SKM-1 (cell line): Measurements from ENCODE around the gene PRADC1.

ENCODE experiments used
- DNase-seq: peaks from one replicate; lab custom pipeline; 2025; ENCODE audit not compliant: unreplicated experiment; lab: John Stamatoyannopoulos, UW

Gene PRADC1

GRCh38 chr2:73238149-73238548, 5.1 kb upstream of the PRADC1 start:
- no peak for DNase-seq

GRCh38 chr2:73237168-73237567, 4.1 kb upstream of the PRADC1 start:
- DNase-seq: no peak

- no peak for DNase-seq
Measured at GRCh38 chr2:73235315-73236028, 2.4 kb upstream of the PRADC1 start.

- DNase-seq: peak; percentile 90
Measured at GRCh38 chr2:73233932-73234832, 1.1 kb upstream of the PRADC1 start, which contains the start of gene CCT7. TSS of gene CCT7 (plus strand) at chr2:73234308. CDS start at chr2:73234379, 71 bp downstream.

GRCh38 chr2:73232403-73233153, 461 bp downstream of the PRADC1 start:
- no peak for DNase-seq

- DNase-seq: no peak
Measured at GRCh38 chr2:73228631-73229030, 4.4 kb downstream of the PRADC1 start.

GRCh38 chr2:73227086-73227485, 6.0 kb downstream of the PRADC1 start:
- no peak for DNase-seq

- peak; percentile 74 for DNase-seq
Measured at GRCh38 chr2:73225513-73226360, 7.3 kb downstream of the PRADC1 start.

- no peak for DNase-seq
Measured at GRCh38 chr2:73223821-73224220, 9.2 kb downstream of the PRADC1 start.

GRCh38 chr2:73218298-73218697, 14.7 kb downstream of the PRADC1 start:
- no peak for DNase-seq

GRCh38 chr2:73217826-73218225, 15.2 kb downstream of the PRADC1 start:
- DNase-seq: no peak

GRCh38 chr2:73217160-73217559, 15.9 kb downstream of the PRADC1 start:
- DNase-seq: no peak

- DNase-seq: no peak
Measured at GRCh38 chr2:73215254-73215653, 17.8 kb downstream of the PRADC1 start.

GRCh38 chr2:73214120-73215035, 18.7 kb downstream of the PRADC1 start, which contains the start of gene SMYD5:
TSS of gene SMYD5 (plus strand) at chr2:73214245. CDS start at chr2:73214267, 22 bp downstream.
- peak; percentile 62 for DNase-seq

GRCh38 chr2:73212448-73213176, 20.4 kb downstream of the PRADC1 start:
- DNase-seq: peak; percentile 30

GRCh38 chr2:73212098-73212447, 21.0 kb downstream of the PRADC1 start:
- DNase-seq: no peak

- no peak for DNase-seq
Measured at GRCh38 chr2:73210696-73211095, 22.3 kb downstream of the PRADC1 start.

- no peak for DNase-seq
Measured at GRCh38 chr2:73210019-73210418, 23.0 kb downstream of the PRADC1 start.

GRCh38 chr2:73208258-73208657, 24.8 kb downstream of the PRADC1 start:
- DNase-seq: no peak
